22Rv1 (cell line): ENCODE measurements around the gene APBA1.

Source experiments
- ZFX ChIP-seq: fragments of 450-650 bp; IDR thresholded peaks from 2 replicates; pipeline ENCODE4 v1.6.1; 2017; ENCODE audit warnings: antibody characterized with exemption, borderline replicate concordance
- TF ChIP-seq, protein P1 (sequence below): fragments of 450-650 bp; IDR thresholded peaks from 2 replicates; pipeline ENCODE4 v1.5.1; 2017; ENCODE audit warnings: mild to moderate bottlenecking

DNA sequence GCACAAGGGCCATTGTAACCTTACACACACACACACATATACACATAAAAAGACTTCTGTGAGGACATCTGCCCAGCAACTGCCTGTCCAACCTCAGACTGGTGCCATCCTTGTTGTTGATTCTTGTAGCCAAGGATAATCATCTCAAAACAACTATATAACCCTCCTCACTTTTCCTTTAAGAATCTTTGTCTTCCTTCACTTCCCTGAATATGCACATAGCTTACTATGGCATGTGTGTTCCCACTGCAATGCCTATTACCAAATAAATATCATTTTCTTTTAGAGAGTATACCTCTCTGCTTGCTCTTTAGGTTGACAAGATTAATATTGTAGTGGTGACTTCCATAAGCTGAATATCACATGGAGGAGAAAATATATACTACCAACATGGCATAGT lies 55.2 kb downstream of the APBA1 start:
- TF ChIP-seq, protein P1, sequence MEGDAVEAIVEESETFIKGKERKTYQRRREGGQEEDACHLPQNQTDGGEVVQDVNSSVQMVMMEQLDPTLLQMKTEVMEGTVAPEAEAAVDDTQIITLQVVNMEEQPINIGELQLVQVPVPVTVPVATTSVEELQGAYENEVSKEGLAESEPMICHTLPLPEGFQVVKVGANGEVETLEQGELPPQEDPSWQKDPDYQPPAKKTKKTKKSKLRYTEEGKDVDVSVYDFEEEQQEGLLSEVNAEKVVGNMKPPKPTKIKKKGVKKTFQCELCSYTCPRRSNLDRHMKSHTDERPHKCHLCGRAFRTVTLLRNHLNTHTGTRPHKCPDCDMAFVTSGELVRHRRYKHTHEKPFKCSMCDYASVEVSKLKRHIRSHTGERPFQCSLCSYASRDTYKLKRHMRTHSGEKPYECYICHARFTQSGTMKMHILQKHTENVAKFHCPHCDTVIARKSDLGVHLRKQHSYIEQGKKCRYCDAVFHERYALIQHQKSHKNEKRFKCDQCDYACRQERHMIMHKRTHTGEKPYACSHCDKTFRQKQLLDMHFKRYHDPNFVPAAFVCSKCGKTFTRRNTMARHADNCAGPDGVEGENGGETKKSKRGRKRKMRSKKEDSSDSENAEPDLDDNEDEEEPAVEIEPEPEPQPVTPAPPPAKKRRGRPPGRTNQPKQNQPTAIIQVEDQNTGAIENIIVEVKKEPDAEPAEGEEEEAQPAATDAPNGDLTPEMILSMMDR = no peak
- no peak for TF ChIP-seq ZFX
